ENCODE data around the gene VEGFA. TPM values are rescaled to one million over a fixed set of nuclear protein-coding genes. Genes with fewer than 3 reads are reported as not detected.
A peak's percentile ranks its signal among the peaks of the same experiment; 100 is the strongest.

The VEGFA gene
- total and polyA plus RNA-seq, 2 donors from 2014 or later, result 36.3 to 111 TPM

- Histone ChIP-seq H3K9ac (ENCODE audit: low read length in 3 of 3) (no peak overlapping the region), H3K27ac (ENCODE audit: low read depth in 2 of 2, low read length in 2 of 2) (no peak overlapping the region), H3K4me3 (ENCODE audit: low read length in 3 of 3) (no peak overlapping the region), H3K9me3 (ENCODE audit: control insufficient read depth in 2 of 3, insufficient read depth in 1 of 3, low read length in 3 of 3) (no peaks in the 10 kb centered on the region), H3K4me1 (ENCODE audit: control insufficient read depth in 2 of 3, insufficient read depth in 2 of 3, low read depth in 1 of 3, low read length in 3 of 3) (peaks cover 0 to 13% (median 4%) of the 10 kb centered on the region in 3 donors), H3K27me3 (ENCODE audit: control insufficient read depth, insufficient read depth, low read length) (no peaks in the 10 kb centered on the region), H3K36me3 (ENCODE audit: control insufficient read depth in 2 of 3, insufficient read depth in 3 of 3, low read length in 3 of 3) (no peaks in the 10 kb centered on the region)
- intact Hi-C loops (cut with DNase I), result no loop called here
- DNase-seq (peak in 1 of 5 donors; percentile 49), FAIRE-seq (no peak)
- no peak for TF ChIP-seq CTCF (IDR thresholded peaks at IDR 0.05; ENCODE audit: borderline replicate concordance, extremely low read depth, insufficient read depth)
Measured at GRCh38 chr6:43797919-43798318, 27.9 kb downstream of the VEGFA start.

GRCh38 chr6:43798688-43799444, 28.9 kb downstream of the VEGFA start:
- intact Hi-C loops (cut with DNase I), result no loop called here
- Histone ChIP-seq H3K36me3 (ENCODE audit: control insufficient read depth in 2 of 3, insufficient read depth in 3 of 3, low read length in 3 of 3) (no peaks in the 10 kb centered on the region), H3K27me3 (ENCODE audit: control insufficient read depth, insufficient read depth, low read length) (no peaks in the 10 kb centered on the region), H3K9ac (ENCODE audit: low read length in 3 of 3) (peak overlapping the region in 1 of 3 donors; percentile 22), H3K4me1 (ENCODE audit: control insufficient read depth in 2 of 3, insufficient read depth in 2 of 3, low read depth in 1 of 3, low read length in 3 of 3) (peaks cover 0 to 13% (median 9%) of the 10 kb centered on the region in 3 donors), H3K27ac (ENCODE audit: low read depth in 2 of 2, low read length in 2 of 2) (peak overlapping the region in 1 of 2 donors; percentile 7), H3K4me3 (ENCODE audit: low read length in 3 of 3) (no peak overlapping the region), H3K9me3 (ENCODE audit: control insufficient read depth in 2 of 3, insufficient read depth in 1 of 3, low read length in 3 of 3) (no peaks in the 10 kb centered on the region)
- TF ChIP-seq CTCF (IDR thresholded peaks at IDR 0.05; ENCODE audit: borderline replicate concordance, extremely low read depth, insufficient read depth), result no peak
- peak in 1 of 5 donors; percentile 93 for DNase-seq
- no peak for FAIRE-seq

GRCh38 chr6:43799551-43800297, 29.7 kb downstream of the VEGFA start:
- peaks cover 0 to 21% (median 17%) of the 10 kb centered on the region in 3 donors for H3K4me1 ChIP-seq (ENCODE audit: control insufficient read depth in 2 of 3, insufficient read depth in 2 of 3, low read depth in 1 of 3, low read length in 3 of 3)

More at GRCh38 chr6:43799551-43800297, 29.7 kb downstream of the VEGFA start:
- TF ChIP-seq CTCF (IDR thresholded peaks at IDR 0.05; ENCODE audit: borderline replicate concordance, extremely low read depth, insufficient read depth), result no peak
- no peaks in the 10 kb centered on the region for H3K9me3 ChIP-seq (ENCODE audit: control insufficient read depth in 2 of 3, insufficient read depth in 1 of 3, low read length in 3 of 3)
- intact Hi-C loops (cut with DNase I), result no loop called here
- H3K27me3 ChIP-seq (ENCODE audit: control insufficient read depth, insufficient read depth, low read length), result no peaks in the 10 kb centered on the region
- DNase-seq, result no peak
- H3K4me3 ChIP-seq (ENCODE audit: low read length in 3 of 3), result no peak overlapping the region
- no peak for FAIRE-seq
- peak overlapping the region in 1 of 3 donors; percentile 22 for H3K9ac ChIP-seq (ENCODE audit: low read length in 3 of 3)
- no peak overlapping the region for H3K27ac ChIP-seq (ENCODE audit: low read depth in 2 of 2, low read length in 2 of 2)
- no peaks in the 10 kb centered on the region for H3K36me3 ChIP-seq (ENCODE audit: control insufficient read depth in 2 of 3, insufficient read depth in 3 of 3, low read length in 3 of 3)

Measured in kidney (tissue), 14 donors.